ENCODE results near the gene LRRC3C. TPM values are rescaled to one million over a fixed set of nuclear protein-coding genes. Genes with fewer than 3 reads are reported as not detected.
A peak's percentile ranks its signal among the peaks of the same experiment; 100 is the strongest.

Gene LRRC3C
- total RNA-seq, 6 experiments from 2014 or later: not detected

DNA sequence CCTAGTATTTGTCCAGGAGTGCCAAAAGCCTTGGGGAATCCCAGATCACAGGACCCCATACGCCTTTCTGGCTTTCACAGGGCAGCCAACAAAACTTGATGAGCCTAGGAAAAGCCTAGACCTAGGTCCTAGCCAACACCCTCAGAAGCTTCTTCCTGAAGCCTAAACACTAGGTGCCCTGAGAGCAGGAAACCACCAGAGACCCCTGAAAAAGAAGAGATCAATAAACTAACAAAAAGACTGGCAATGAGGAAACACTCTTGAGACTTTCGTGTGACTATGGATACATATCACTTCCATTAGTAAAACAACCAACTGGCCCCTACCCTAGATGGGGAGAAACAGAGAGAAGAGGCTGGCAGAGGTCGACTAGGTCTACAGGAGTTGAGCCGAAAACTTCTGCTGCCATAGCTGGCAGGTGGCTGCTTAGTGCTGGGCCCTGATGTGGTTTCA lies 1.4 kb upstream of the LRRC3C start:
- peak overlapping the region; percentile 91 for H3K4me3 Mint-ChIP-seq
- H3K9me3 Mint-ChIP-seq: no peaks in the 10 kb centered on the region
- peaks cover 56% of the 10 kb centered on the region for H3K4me1 Mint-ChIP-seq (ENCODE audit: low read depth)
- no peak for DNase-seq
- TF ChIP-seq, protein P1, sequence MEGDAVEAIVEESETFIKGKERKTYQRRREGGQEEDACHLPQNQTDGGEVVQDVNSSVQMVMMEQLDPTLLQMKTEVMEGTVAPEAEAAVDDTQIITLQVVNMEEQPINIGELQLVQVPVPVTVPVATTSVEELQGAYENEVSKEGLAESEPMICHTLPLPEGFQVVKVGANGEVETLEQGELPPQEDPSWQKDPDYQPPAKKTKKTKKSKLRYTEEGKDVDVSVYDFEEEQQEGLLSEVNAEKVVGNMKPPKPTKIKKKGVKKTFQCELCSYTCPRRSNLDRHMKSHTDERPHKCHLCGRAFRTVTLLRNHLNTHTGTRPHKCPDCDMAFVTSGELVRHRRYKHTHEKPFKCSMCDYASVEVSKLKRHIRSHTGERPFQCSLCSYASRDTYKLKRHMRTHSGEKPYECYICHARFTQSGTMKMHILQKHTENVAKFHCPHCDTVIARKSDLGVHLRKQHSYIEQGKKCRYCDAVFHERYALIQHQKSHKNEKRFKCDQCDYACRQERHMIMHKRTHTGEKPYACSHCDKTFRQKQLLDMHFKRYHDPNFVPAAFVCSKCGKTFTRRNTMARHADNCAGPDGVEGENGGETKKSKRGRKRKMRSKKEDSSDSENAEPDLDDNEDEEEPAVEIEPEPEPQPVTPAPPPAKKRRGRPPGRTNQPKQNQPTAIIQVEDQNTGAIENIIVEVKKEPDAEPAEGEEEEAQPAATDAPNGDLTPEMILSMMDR (IDR thresholded peaks at IDR 0.05): no peak
- H3K27me3 Mint-ChIP-seq (ENCODE audit: insufficient read depth): no peaks in the 10 kb centered on the region; the same call in 1 of the 2 replicates
- peak overlapping the region; percentile 93 for H3K27ac Mint-ChIP-seq
- H3K36me3 Mint-ChIP-seq (ENCODE audit: low read depth): no peaks in the 10 kb centered on the region; the same call in 1 of the 2 replicates

DNA sequence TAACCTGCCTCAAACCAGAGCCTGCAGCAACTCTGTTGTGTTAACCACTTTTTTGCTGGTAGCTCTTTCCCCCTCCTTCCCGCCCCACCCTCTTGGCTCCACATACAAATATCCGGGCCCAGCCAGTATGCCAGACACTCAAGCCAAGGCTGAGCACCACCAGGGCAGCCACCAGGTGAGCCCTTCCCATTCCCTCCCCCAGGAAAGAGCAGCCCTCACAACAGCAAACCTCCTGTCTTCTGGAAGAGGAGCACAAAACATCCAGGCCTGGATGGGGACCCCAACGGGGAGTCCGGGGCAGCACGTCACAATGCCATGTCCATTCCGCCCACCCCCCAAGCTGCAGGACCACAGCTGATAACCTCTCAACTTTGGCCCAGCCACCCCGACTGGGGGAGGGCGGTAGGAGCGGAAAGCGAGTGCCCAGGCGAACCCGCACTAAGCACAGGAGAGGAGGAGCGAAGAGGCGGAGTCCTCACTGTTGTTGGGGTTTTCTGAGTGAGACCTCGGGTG lies 888 bp upstream of the LRRC3C start:
- peak overlapping the region; percentile 93 for H3K27ac Mint-ChIP-seq
- TF ChIP-seq, protein P1 (IDR thresholded peaks at IDR 0.05): no peak
- H3K27me3 Mint-ChIP-seq (ENCODE audit: insufficient read depth): no peaks in the 10 kb centered on the region; the same call in 1 of the 2 replicates
- H3K4me3 Mint-ChIP-seq: peak overlapping the region; percentile 91
- DNase-seq: no peak
- peaks cover 56% of the 10 kb centered on the region for H3K4me1 Mint-ChIP-seq (ENCODE audit: low read depth)
- no peaks in the 10 kb centered on the region; the same call in 1 of the 2 replicates for H3K36me3 Mint-ChIP-seq (ENCODE audit: low read depth)
- no peaks in the 10 kb centered on the region for H3K9me3 Mint-ChIP-seq

DNA sequence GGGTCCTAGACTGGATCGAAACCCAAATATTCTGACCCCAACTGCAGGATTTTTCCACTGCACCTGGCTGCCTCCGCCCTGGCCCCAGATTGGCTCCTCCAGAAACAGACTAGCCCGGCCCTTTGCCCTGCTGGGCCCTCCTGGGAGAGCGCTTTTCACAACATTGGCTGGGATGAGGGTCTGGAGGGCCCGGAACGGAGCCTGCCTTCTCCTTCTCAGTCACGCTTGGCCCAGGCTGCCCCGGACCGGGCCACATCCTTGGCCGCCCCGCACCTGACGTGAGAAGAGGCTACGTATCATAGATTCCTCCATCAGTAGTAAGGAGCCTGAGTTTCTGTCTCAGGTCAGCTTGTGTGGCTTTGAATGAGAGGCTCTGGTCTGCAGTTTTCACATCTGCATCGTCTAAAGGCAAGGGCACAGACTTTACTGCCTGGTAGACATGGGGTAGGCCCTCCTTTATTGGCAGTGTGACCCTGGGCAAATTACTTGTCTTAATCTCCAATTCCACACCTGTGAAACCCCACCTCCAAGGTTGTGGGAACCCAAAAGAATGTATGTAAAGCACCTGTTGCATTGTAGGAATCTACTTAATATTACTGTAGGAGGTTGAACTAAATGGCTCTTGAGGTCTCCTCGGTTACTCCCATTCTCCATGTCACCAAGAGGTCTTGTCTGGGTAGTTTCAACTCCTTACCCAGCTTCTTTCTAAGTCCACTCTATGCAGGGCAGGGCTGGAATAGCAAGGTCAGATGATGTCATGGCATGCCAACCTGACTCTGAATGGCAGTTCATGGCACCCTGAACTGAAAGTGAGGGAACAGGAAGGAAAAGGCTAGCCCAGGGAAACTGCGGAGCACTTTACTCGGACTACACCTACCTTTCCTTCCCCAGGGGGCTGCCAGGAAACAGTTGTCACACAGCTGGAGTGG lies 661 bp downstream of the LRRC3C start:
- H3K4me1 Mint-ChIP-seq (ENCODE audit: low read depth): peaks cover 56% of the 10 kb centered on the region
- TF ChIP-seq, protein P1 (IDR thresholded peaks at IDR 0.05): no peak
- peak overlapping the region; percentile 93 for H3K27ac Mint-ChIP-seq
- no peak for DNase-seq
- H3K9me3 Mint-ChIP-seq: no peaks in the 10 kb centered on the region
- H3K36me3 Mint-ChIP-seq (ENCODE audit: low read depth): no peaks in the 10 kb centered on the region; the same call in 1 of the 2 replicates
- peak overlapping the region; percentile 91 for H3K4me3 Mint-ChIP-seq
- peaks cover 2% of the 10 kb centered on the region for H3K27me3 Mint-ChIP-seq (ENCODE audit: insufficient read depth)

DNA sequence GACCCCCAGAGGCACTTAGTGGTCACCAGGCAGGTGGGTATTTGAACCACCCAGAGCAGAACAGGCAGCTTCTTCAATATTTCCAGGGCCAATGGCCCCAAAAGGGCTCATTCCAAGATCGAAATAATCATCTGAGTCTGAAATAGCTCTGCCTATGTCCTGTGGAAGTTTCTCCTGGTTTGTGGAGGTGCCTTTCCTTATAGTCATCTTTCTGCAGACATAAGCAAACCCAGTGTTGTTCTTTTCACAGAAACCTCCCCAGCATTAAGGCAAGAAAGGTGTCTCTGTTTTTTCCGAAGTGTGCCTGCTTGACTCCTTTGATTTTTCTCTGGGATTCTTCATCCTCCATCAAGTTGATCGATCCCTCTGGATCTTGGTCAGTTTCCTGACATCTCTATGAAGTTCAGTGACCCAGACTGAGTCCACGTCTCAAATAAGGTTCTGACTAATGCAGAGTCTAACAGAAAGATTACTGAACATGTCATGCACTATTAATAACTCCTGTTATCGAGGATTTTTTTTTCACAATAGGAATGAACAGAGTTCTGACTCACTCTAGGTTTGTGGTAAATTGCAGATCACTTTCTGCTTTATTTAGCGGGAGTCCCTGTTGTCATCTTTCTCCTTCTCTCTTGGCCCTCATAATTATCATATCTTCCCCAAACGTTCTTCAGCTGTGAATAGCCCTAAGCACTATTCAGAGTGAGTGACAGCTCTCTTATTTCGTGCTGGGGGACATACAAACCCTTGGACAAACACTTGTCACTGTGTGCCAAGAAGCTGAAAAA lies 1.5 kb downstream of the LRRC3C start:
- TF ChIP-seq, protein P1 (IDR thresholded peaks at IDR 0.05): no peak
- H3K4me1 Mint-ChIP-seq (ENCODE audit: low read depth): peaks cover 53% of the 10 kb centered on the region
- no peaks in the 10 kb centered on the region for H3K9me3 Mint-ChIP-seq
- no peaks in the 10 kb centered on the region; the same call in 1 of the 2 replicates for H3K36me3 Mint-ChIP-seq (ENCODE audit: low read depth)
- peak overlapping the region; percentile 93 for H3K27ac Mint-ChIP-seq
- peaks cover 3% of the 10 kb centered on the region for H3K27me3 Mint-ChIP-seq (ENCODE audit: insufficient read depth)
- H3K4me3 Mint-ChIP-seq: peak overlapping the region; percentile 91
- DNase-seq: peak; percentile 92

DNA sequence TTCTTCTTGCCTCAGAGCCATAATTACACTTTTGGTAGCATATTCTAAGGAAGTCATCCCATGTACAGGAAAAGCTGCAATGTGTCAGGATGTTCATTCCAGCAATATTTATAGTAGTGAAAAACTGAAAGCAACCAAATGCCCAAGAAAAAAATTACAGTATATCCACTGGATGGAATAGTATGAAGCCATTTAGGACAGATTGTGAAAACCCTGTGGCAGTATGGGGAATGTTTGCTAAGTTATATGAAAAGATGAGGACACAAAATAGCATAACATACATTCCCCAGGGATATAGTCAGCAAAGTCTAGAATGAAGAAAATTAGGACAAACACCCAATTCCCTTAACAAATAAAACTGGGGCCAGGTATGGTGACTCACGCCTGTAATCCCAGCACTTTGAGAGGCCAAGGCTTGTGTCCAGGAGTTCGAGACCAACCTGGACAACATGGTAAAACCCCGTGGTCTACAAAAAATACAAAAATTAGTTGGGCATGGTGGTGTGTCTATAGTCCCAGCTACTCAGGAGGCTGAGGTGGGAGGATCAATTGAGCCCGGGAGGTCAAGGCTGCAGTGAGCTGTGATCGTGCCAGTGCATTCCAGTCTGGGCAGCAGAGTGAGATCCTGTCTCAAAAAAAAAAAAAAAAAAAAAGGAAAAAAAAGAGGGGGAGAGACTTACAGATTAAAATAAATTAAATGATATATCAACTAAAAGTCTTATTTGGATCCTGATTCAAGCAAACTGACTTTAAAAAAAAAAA lies 2.3 kb downstream of the LRRC3C start:
- Mint-ChIP-seq H3K27ac (peak overlapping the region; percentile 93), H3K36me3 (ENCODE audit: low read depth) (no peaks in the 10 kb centered on the region; the same call in 1 of the 2 replicates), H3K9me3 (no peaks in the 10 kb centered on the region), H3K4me3 (peak overlapping the region; percentile 91), H3K4me1 (ENCODE audit: low read depth) (peaks cover 46% of the 10 kb centered on the region), H3K27me3 (ENCODE audit: insufficient read depth) (peaks cover 3% of the 10 kb centered on the region)
- peak; percentile 83 for DNase-seq
- TF ChIP-seq, protein P1 (IDR thresholded peaks at IDR 0.05): no peak

Measured in HFFc6 (cell line).